ENCODE measurements around the gene FHAD1. TPM values are rescaled to one million over a fixed set of nuclear protein-coding genes. Genes with fewer than 3 reads are reported as not detected.

FHAD1 gene
- total RNA-seq, 1 donor from 2014 or later: not detected

- no peak for TF ChIP-seq CTCF (IDR thresholded peaks at IDR 0.05; ENCODE audit: insufficient read depth, low read length, severe bottlenecking)
- FAIRE-seq: no peak
- no peak for DNase-seq (ENCODE audit: low read depth)
- Histone ChIP-seq H3K4me3 (ENCODE audit: low read depth, low read length) (no peak overlapping the region), H3K27me3 (ENCODE audit: control insufficient read depth, insufficient read depth, low read length) (no peaks in the 10 kb centered on the region), H3K36me3 (ENCODE audit: control insufficient read depth, insufficient read depth, low read length) (no peaks in the 10 kb centered on the region)
These were observed 35.0 kb downstream of the FHAD1 start for GRCh38 chr1:15282038-15282437.

- TF ChIP-seq CTCF (IDR thresholded peaks at IDR 0.05; ENCODE audit: insufficient read depth, low read length, severe bottlenecking): no peak
- FAIRE-seq: peak; percentile 83
- H3K4me3 ChIP-seq (ENCODE audit: low read depth, low read length): no peak overlapping the region
- H3K27me3 ChIP-seq (ENCODE audit: control insufficient read depth, insufficient read depth, low read length): no peaks in the 10 kb centered on the region
- H3K36me3 ChIP-seq (ENCODE audit: control insufficient read depth, insufficient read depth, low read length): no peaks in the 10 kb centered on the region
- peak; percentile 47 for DNase-seq (ENCODE audit: low read depth)
These were observed 35.9 kb downstream of the FHAD1 start for GRCh38 chr1:15282810-15283474.

- Histone ChIP-seq H3K4me3 (ENCODE audit: low read depth, low read length) (no peak overlapping the region), H3K27me3 (ENCODE audit: control insufficient read depth, insufficient read depth, low read length) (no peaks in the 10 kb centered on the region), H3K36me3 (ENCODE audit: control insufficient read depth, insufficient read depth, low read length) (no peaks in the 10 kb centered on the region)
- DNase-seq (ENCODE audit: low read depth) (peak; percentile 97), FAIRE-seq (no peak)
- peak; percentile 57 for TF ChIP-seq CTCF (IDR thresholded peaks at IDR 0.05; ENCODE audit: insufficient read depth, low read length, severe bottlenecking)
These were observed 36.5 kb downstream of the FHAD1 start for GRCh38 chr1:15283526-15283925.

GRCh38 chr1:15286452-15286851, 39.4 kb downstream of the FHAD1 start:
- DNase-seq (ENCODE audit: low read depth) (no peak), FAIRE-seq (no peak)
- Histone ChIP-seq H3K27me3 (ENCODE audit: control insufficient read depth, insufficient read depth, low read length) (no peaks in the 10 kb centered on the region), H3K36me3 (ENCODE audit: control insufficient read depth, insufficient read depth, low read length) (no peaks in the 10 kb centered on the region), H3K4me3 (ENCODE audit: low read depth, low read length) (no peak overlapping the region)
- TF ChIP-seq CTCF (IDR thresholded peaks at IDR 0.05; ENCODE audit: insufficient read depth, low read length, severe bottlenecking): no peak

GRCh38 chr1:15287035-15287979, 40.3 kb downstream of the FHAD1 start:
- DNase-seq (ENCODE audit: low read depth): no peak
- TF ChIP-seq CTCF (IDR thresholded peaks at IDR 0.05; ENCODE audit: insufficient read depth, low read length, severe bottlenecking): no peak
- Histone ChIP-seq H3K27me3 (ENCODE audit: control insufficient read depth, insufficient read depth, low read length) (no peaks in the 10 kb centered on the region), H3K36me3 (ENCODE audit: control insufficient read depth, insufficient read depth, low read length) (no peaks in the 10 kb centered on the region), H3K4me3 (ENCODE audit: low read depth, low read length) (no peak overlapping the region)
- FAIRE-seq: no peak

All from bronchial epithelial cell (primary cell).